Measurements from ENCODE around the gene WDR59.

GRCh38 chr16:75024594-75024993 is 39.7 kb upstream of the WDR59 start:
- no peak for TF ChIP-seq EP300 (IDR thresholded peaks at IDR 0.05; ENCODE audit: low read depth)
- TF ChIP-seq CTCF (IDR thresholded peaks at IDR 0.05): no peak
- no peak for TF ChIP-seq POLR2AphosphoS5 (IDR thresholded peaks at IDR 0.05)
- TF ChIP-seq POLR2A (IDR thresholded peaks at IDR 0.05): no peak

Data from transverse colon (tissue), 4 donors.